Raji (cell line): Measurements from ENCODE around the gene PRDX4.

Experiments used
- POLR2A ChIP-seq: IDR thresholded peaks from 2 replicates; pipeline ENCODE4 v1.6.1; 2011; ENCODE audit warnings: low read depth, low read length, control low read depth; ENCODE audit not compliant: insufficient read depth

The PRDX4 gene

GRCh38 chrX:23732704-23733103 is 65.4 kb downstream of the PRDX4 start:
- no peak for TF ChIP-seq POLR2A
